ENCODE results near the gene PRSS50. TPM values are rescaled to one million over a fixed set of nuclear protein-coding genes. Genes with fewer than 3 reads are reported as not detected.
"Not testable (repeated sequence)": the region's sequence is repeated elsewhere in the genome, so short reads cannot be mapped to it uniquely, and the experiment has no call there.

The PRSS50 gene
- not detected in 2 replicates for total RNA-seq (2014; rRNA removed; shearing (Covaris generic))
- not detected in 2 replicates for polyA plus RNA-seq (2015; cell fraction: cytosol; rRNA removed)
- not detected in 2 replicates for polyA plus RNA-seq (2015; cell fraction: nucleus; rRNA removed)

- DNase-seq (ENCODE audit: low read depth): no peak
These were observed at the start of gene PRSS50 for GRCh38 chr3:46717447-46718231. TSS of gene PRSS50 (minus strand) at chr3:46717869. CDS start at chr3:46717824, 45 bp downstream.

- no peak for DNase-seq (ENCODE audit: low read depth)
These were observed 46.5 kb upstream of the PRSS50 start for GRCh38 chr3:46764206-46764605.

- DNase-seq (ENCODE audit: low read depth): no peak
These were observed 45.5 kb upstream of the PRSS50 start for GRCh38 chr3:46763178-46763577.

- no peak for DNase-seq (ENCODE audit: low read depth)
These were observed 41.8 kb upstream of the PRSS50 start for GRCh38 chr3:46759239-46760167.

- no peak for DNase-seq (ENCODE audit: low read depth)
These were observed 39.0 kb upstream of the PRSS50 start for GRCh38 chr3:46756642-46757041.

GRCh38 chr3:46755646-46756045 lies 38.0 kb upstream of the PRSS50 start:
- no peak for DNase-seq (ENCODE audit: low read depth)

GRCh38 chr3:46753127-46753526 lies 35.5 kb upstream of the PRSS50 start:
- not testable (repeated sequence) for DNase-seq (ENCODE audit: low read depth)

GRCh38 chr3:46750555-46751038 lies 32.9 kb upstream of the PRSS50 start:
- no peak for DNase-seq (ENCODE audit: low read depth)

- no peak for DNase-seq (ENCODE audit: low read depth)
These were observed 31.5 kb upstream of the PRSS50 start for GRCh38 chr3:46749129-46749528.

- DNase-seq (ENCODE audit: low read depth): no peak
These were observed 30.5 kb upstream of the PRSS50 start for GRCh38 chr3:46748170-46748569.

GRCh38 chr3:46746711-46747110 lies 29.0 kb upstream of the PRSS50 start:
- no peak for DNase-seq (ENCODE audit: low read depth)

GRCh38 chr3:46742992-46743585 lies 25.4 kb upstream of the PRSS50 start:
- no peak for DNase-seq (ENCODE audit: low read depth)

- not testable (repeated sequence) for DNase-seq (ENCODE audit: low read depth)
These were observed 21.9 kb upstream of the PRSS50 start for GRCh38 chr3:46739565-46739964.

GRCh38 chr3:46737329-46737731 lies 19.7 kb upstream of the PRSS50 start:
- no peak for DNase-seq (ENCODE audit: low read depth)

- DNase-seq (ENCODE audit: low read depth): no peak
These were observed 18.6 kb upstream of the PRSS50 start for GRCh38 chr3:46736006-46736872.

- DNase-seq (ENCODE audit: low read depth): no peak
These were observed 17.1 kb upstream of the PRSS50 start for GRCh38 chr3:46734773-46735172.

- peak; percentile 52 for DNase-seq (ENCODE audit: low read depth)
These were observed 15.5 kb upstream of the PRSS50 start for GRCh38 chr3:46733026-46733800.

- DNase-seq (ENCODE audit: low read depth): no peak
These were observed 14.1 kb upstream of the PRSS50 start for GRCh38 chr3:46731795-46732194.

- no peak for DNase-seq (ENCODE audit: low read depth)
These were observed 13.2 kb upstream of the PRSS50 start for GRCh38 chr3:46730819-46731218.

- DNase-seq (ENCODE audit: low read depth): no peak
These were observed 11.4 kb upstream of the PRSS50 start for GRCh38 chr3:46729038-46729437.

Data from HT1080 (cell line).